PC-9 (cell line): ENCODE results near the gene TMEFF2.

ENCODE experiments used
- CTCF ChIP-seq: fragments of 200-600 bp; sonication (generic); conservative IDR thresholded peaks from 2 replicates; pipeline ENCODE4 v1.6.1; 2017; ENCODE audit warnings: mixed run types, antibody characterized with exemption, mild to moderate bottlenecking, moderate library complexity
- EZH2 ChIP-seq: fragments of 200-600 bp; sonication (generic); IDR thresholded peaks from 2 replicates; pipeline ENCODE4 v1.8.0; 2017; ENCODE audit warnings: antibody characterized with exemption, low read depth

- TF ChIP-seq CTCF, result no peak
- no peak for TF ChIP-seq EZH2
Measured at GRCh38 chr2:192150166-192150565, 44.6 kb downstream of the TMEFF2 start.
